BLaER1 (cell line): ENCODE measurements around the gene PTPRT.

Experiments used
- H3K27ac ChIP-seq: shearing (Covaris generic); formaldehyde crosslinking; 2 replicates; pipeline ENCODE4 v1.8.1; 2022
- H3K27me3 ChIP-seq: shearing (Covaris generic); formaldehyde crosslinking; 2 replicates; pipeline ENCODE4 v1.8.1; 2022
- H3K36me3 ChIP-seq: shearing (Covaris generic); formaldehyde crosslinking; 2 replicates; pipeline ENCODE4 v1.8.1; 2022
- H3K4me1 ChIP-seq: shearing (Covaris generic); formaldehyde crosslinking; 2 replicates; pipeline ENCODE4 v1.8.1; 2022
- H3K4me2 ChIP-seq: shearing (Covaris generic); formaldehyde crosslinking; 2 replicates; pipeline ENCODE4 v1.8.1; 2022
- H3K4me3 ChIP-seq: shearing (Covaris generic); formaldehyde crosslinking; 2 replicates; pipeline ENCODE4 v1.8.1; 2022
- H3K9ac ChIP-seq: shearing (Covaris generic); formaldehyde crosslinking; 2 replicates; pipeline ENCODE4 v1.8.1; 2022
- H3K9me3 ChIP-seq: shearing (Covaris generic); formaldehyde crosslinking; 2 replicates; pipeline ENCODE4 v1.8.1; 2022
- H4K20me1 ChIP-seq: shearing (Covaris generic); formaldehyde crosslinking; 2 replicates; pipeline ENCODE4 v1.8.1; 2022
- Cebpa-rat ChIP-seq: shearing (Covaris generic); IDR thresholded peaks from 2 replicates; pipeline ENCODE4 v1.8.1; 2022

PTPRT gene

GRCh38 chr20:42100137-42100704 lies 1089.5 kb downstream of the PTPRT start:
- H3K9me3 ChIP-seq, result no peaks in the 10 kb centered on the region
- no peak overlapping the region for H3K4me2 ChIP-seq
- H3K4me3 ChIP-seq, result no peak overlapping the region
- H3K9ac ChIP-seq, result no peak overlapping the region
- H4K20me1 ChIP-seq, result no peaks in the 10 kb centered on the region
- no peaks in the 10 kb centered on the region for H3K4me1 ChIP-seq
- H3K27ac ChIP-seq, result no peak overlapping the region
- TF ChIP-seq Cebpa-rat, result no peak
- no peaks in the 10 kb centered on the region for H3K27me3 ChIP-seq
- H3K36me3 ChIP-seq, result no peaks in the 10 kb centered on the region

- Histone ChIP-seq H3K27me3 (no peaks in the 10 kb centered on the region), H3K4me2 (no peak overlapping the region), H3K36me3 (no peaks in the 10 kb centered on the region), H3K4me3 (no peak overlapping the region), H3K9ac (no peak overlapping the region), H3K9me3 (no peaks in the 10 kb centered on the region), H3K27ac (no peak overlapping the region), H4K20me1 (no peaks in the 10 kb centered on the region), H3K4me1 (no peaks in the 10 kb centered on the region)
- TF ChIP-seq Cebpa-rat, result no peak
Measured at GRCh38 chr20:42099101-42099500, 1090.6 kb downstream of the PTPRT start.

- no peaks in the 10 kb centered on the region for H3K27me3 ChIP-seq
- H4K20me1 ChIP-seq, result no peaks in the 10 kb centered on the region
- H3K27ac ChIP-seq, result no peak overlapping the region
- no peak overlapping the region for H3K4me3 ChIP-seq
- no peak overlapping the region for H3K4me2 ChIP-seq
- no peak for TF ChIP-seq Cebpa-rat
- no peaks in the 10 kb centered on the region for H3K4me1 ChIP-seq
- no peaks in the 10 kb centered on the region for H3K36me3 ChIP-seq
- H3K9me3 ChIP-seq, result no peaks in the 10 kb centered on the region
- no peak overlapping the region for H3K9ac ChIP-seq
Measured at GRCh38 chr20:42098418-42098817, 1091.3 kb downstream of the PTPRT start.

- no peak overlapping the region for H3K4me2 ChIP-seq
- no peak overlapping the region for H3K4me3 ChIP-seq
- no peaks in the 10 kb centered on the region for H3K27me3 ChIP-seq
- no peaks in the 10 kb centered on the region for H3K9me3 ChIP-seq
- no peak overlapping the region for H3K9ac ChIP-seq
- no peak overlapping the region for H3K27ac ChIP-seq
- no peaks in the 10 kb centered on the region for H4K20me1 ChIP-seq
- H3K36me3 ChIP-seq, result no peaks in the 10 kb centered on the region
- TF ChIP-seq Cebpa-rat, result no peak
- H3K4me1 ChIP-seq, result no peaks in the 10 kb centered on the region
Measured at GRCh38 chr20:42097741-42098140, 1092.0 kb downstream of the PTPRT start.

- Histone ChIP-seq H3K4me3 (no peak overlapping the region), H3K9ac (no peak overlapping the region), H4K20me1 (no peaks in the 10 kb centered on the region), H3K9me3 (no peaks in the 10 kb centered on the region), H3K27me3 (no peaks in the 10 kb centered on the region), H3K4me1 (peaks cover 9% of the 10 kb centered on the region), H3K36me3 (no peaks in the 10 kb centered on the region), H3K4me2 (no peak overlapping the region), H3K27ac (no peak overlapping the region)
- no peak for TF ChIP-seq Cebpa-rat
Measured at GRCh38 chr20:42095221-42095620, 1094.5 kb downstream of the PTPRT start.

- no peak for TF ChIP-seq Cebpa-rat
- no peak overlapping the region for H3K9ac ChIP-seq
- no peaks in the 10 kb centered on the region for H3K27me3 ChIP-seq
- no peaks in the 10 kb centered on the region for H3K36me3 ChIP-seq
- H3K9me3 ChIP-seq, result no peaks in the 10 kb centered on the region
- peaks cover 13% of the 10 kb centered on the region for H3K4me1 ChIP-seq
- no peak overlapping the region for H3K27ac ChIP-seq
- no peak overlapping the region for H3K4me2 ChIP-seq
- no peaks in the 10 kb centered on the region for H4K20me1 ChIP-seq
- no peak overlapping the region for H3K4me3 ChIP-seq
Measured at GRCh38 chr20:42093542-42094440, 1095.9 kb downstream of the PTPRT start.

- H3K27ac ChIP-seq, result no peak overlapping the region
- peaks cover 13% of the 10 kb centered on the region for H3K4me1 ChIP-seq
- no peak overlapping the region for H3K4me2 ChIP-seq
- H3K4me3 ChIP-seq, result no peak overlapping the region
- H4K20me1 ChIP-seq, result no peaks in the 10 kb centered on the region
- no peaks in the 10 kb centered on the region for H3K36me3 ChIP-seq
- no peak for TF ChIP-seq Cebpa-rat
- no peak overlapping the region for H3K9ac ChIP-seq
- no peaks in the 10 kb centered on the region for H3K9me3 ChIP-seq
- H3K27me3 ChIP-seq, result no peaks in the 10 kb centered on the region
Measured at GRCh38 chr20:42093041-42093440, 1096.7 kb downstream of the PTPRT start.

- H3K4me2 ChIP-seq, result no peak overlapping the region
- H3K27ac ChIP-seq, result no peak overlapping the region
- peaks cover 5% of the 10 kb centered on the region for H3K4me1 ChIP-seq
- no peak for TF ChIP-seq Cebpa-rat
- no peak overlapping the region for H3K9ac ChIP-seq
- H4K20me1 ChIP-seq, result no peaks in the 10 kb centered on the region
- H3K9me3 ChIP-seq, result no peaks in the 10 kb centered on the region
- H3K27me3 ChIP-seq, result no peaks in the 10 kb centered on the region
- no peaks in the 10 kb centered on the region for H3K36me3 ChIP-seq
- H3K4me3 ChIP-seq, result no peak overlapping the region
Measured at GRCh38 chr20:42085366-42085765, 1104.3 kb downstream of the PTPRT start.

- H3K27me3 ChIP-seq, result no peaks in the 10 kb centered on the region
- no peaks in the 10 kb centered on the region for H4K20me1 ChIP-seq
- no peaks in the 10 kb centered on the region for H3K9me3 ChIP-seq
- no peaks in the 10 kb centered on the region for H3K4me1 ChIP-seq
- H3K9ac ChIP-seq, result no peak overlapping the region
- no peak for TF ChIP-seq Cebpa-rat
- H3K4me3 ChIP-seq, result no peak overlapping the region
- no peak overlapping the region for H3K27ac ChIP-seq
- H3K36me3 ChIP-seq, result no peaks in the 10 kb centered on the region
- H3K4me2 ChIP-seq, result no peak overlapping the region
Measured at GRCh38 chr20:42083280-42083679, 1106.4 kb downstream of the PTPRT start.

- Histone ChIP-seq H3K27me3 (no peaks in the 10 kb centered on the region), H3K36me3 (no peaks in the 10 kb centered on the region), H3K4me1 (no peaks in the 10 kb centered on the region), H4K20me1 (no peaks in the 10 kb centered on the region), H3K4me2 (no peak overlapping the region), H3K9ac (no peak overlapping the region), H3K9me3 (no peaks in the 10 kb centered on the region), H3K4me3 (no peak overlapping the region), H3K27ac (no peak overlapping the region)
- TF ChIP-seq Cebpa-rat, result no peak
Measured at GRCh38 chr20:42082611-42083010, 1107.1 kb downstream of the PTPRT start.
